GM19468 (cell line): Measurements from ENCODE around the gene CYP2F1.
"Not testable (repeated sequence)": the region's sequence is repeated elsewhere in the genome, so short reads cannot be mapped to it uniquely, and the experiment has no call there.

Experiments
- ATAC-seq: cut with Tn5 transposase; IDR thresholded peaks from one replicate; pipeline ENCODE4 v1.9.1; 2021; ENCODE audit warnings: mild to moderate bottlenecking, moderate library complexity, moderate number of reproducible peaks; ENCODE audit not compliant: unreplicated experiment; ENCODE audit errors: extremely low read depth

The CYP2F1 gene

DNA sequence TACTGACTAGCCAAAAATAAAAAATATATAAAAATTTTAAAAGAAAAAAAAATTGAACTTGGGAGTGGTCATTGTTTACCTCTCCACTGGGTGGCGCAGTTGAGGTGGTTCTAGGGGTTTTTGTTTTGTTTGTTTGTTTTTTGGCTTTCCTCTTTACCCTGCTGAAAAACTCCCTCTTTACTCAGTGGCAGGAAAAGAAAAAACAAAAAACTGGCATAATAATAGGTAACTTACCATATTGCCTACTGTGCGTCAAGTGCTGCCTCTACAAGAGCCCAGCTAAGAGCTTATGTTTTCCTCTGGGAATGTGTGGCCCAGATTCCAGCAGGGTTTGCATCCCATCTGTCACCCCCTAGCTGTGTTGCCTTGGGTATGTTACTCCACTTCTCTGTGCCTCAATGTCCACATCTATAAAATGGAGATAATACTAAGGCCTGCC, 12.6 kb downstream of the CYP2F1 start:
- ATAC-seq: not testable (repeated sequence)

DNA sequence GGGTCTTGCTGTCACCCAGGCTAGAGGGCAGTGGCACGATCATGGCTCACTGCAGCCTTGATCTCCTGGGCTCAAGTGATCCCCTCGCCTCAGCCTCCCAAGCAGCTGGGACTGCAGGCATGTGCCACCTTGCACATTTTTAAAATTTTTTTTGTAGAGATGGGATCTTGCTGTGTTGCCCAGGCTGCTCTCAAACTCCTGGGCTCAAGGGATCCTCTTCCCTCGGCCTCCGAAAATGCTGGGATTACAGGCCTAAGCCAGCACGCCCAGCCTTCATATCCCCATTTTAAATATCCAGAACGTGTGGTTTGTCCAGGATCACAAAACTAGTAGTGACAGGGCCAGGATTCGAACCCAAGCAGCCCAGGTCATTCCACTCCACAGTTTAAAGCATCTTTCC, 13.1 kb downstream of the CYP2F1 start:
- ATAC-seq: not testable (repeated sequence)

DNA sequence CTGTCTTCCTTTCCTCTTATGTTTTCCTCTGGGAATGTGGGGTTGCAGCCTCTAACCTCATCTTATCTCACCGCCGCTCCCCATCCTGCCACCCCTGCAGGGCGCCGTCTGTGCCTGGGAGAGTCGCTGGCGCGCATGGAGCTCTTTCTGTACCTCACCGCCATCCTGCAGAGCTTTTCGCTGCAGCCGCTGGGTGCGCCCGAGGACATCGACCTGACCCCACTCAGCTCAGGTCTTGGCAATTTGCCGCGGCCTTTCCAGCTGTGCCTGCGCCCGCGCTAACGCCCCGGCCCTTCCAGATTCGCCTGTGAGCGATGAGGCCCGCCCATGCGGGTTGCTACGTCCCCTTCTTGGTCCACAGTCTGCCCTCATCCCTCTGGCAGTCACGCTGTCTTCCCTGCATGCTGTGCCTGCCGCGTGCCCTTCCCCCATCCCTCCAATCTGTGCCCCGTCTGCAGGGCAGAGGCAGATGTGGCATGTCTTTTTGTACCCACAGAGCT, 13.6 kb downstream of the CYP2F1 start:
- not testable (repeated sequence) for ATAC-seq

DNA sequence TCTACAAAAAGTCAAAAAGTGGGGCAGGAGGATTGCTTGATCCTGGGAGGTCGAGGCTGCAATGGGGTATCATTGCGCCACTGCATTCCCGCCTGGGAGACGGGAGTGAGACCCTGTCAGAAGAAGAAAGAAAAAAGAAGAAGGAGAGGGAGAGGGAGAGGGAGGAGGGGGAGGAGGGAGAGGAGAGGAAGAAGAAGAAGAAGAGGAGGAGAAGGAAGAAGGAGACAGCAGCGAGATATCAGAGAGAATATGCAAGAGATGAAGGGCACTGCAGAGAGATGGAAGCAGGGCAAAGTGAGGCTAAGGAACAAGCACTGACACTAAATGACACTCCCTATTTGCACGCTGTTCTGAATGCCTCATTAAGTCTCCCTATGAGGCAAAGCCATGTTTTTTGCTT, 14.5 kb downstream of the CYP2F1 start:
- no peak for ATAC-seq

DNA sequence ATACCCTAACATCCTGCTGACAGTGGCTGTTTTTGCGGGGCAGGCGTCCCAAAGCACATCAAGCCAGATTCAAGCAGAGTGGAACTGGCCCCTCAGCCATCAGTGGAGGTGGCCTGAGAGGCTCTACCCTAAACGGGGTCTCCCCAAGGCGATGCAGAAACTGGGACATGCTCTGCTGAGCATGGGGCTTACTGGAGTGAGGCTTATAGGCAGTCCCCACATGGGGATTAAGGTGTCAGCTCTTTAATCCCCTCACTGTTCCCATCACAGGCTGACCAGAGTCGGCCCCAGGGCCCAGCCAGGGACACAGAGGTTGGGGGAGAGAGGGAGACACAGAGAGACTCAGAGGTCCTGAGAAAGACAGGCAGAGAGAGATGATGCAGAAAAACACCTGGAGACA, 17.0 kb downstream of the CYP2F1 start:
- ATAC-seq: no peak

DNA sequence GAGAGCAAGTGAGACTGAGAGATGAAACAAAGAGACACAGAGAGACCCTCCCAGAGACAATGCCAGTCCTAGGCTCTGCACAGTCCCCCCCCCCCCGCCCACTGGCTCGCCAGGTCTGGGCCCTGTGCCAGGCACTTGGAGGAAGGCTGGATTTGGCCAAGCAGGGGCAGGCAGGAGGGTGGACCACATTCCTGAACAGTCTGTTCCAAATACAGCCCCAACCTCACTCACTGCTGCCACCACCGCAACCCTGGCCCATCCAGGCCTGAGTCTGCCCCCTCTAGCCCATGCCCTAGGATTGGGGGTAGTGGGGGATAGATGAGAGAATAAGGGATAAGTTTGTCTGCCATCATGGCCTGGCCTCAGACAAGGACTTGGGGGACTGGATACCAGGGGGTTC, 19.0 kb downstream of the CYP2F1 start:
- ATAC-seq: no peak

DNA sequence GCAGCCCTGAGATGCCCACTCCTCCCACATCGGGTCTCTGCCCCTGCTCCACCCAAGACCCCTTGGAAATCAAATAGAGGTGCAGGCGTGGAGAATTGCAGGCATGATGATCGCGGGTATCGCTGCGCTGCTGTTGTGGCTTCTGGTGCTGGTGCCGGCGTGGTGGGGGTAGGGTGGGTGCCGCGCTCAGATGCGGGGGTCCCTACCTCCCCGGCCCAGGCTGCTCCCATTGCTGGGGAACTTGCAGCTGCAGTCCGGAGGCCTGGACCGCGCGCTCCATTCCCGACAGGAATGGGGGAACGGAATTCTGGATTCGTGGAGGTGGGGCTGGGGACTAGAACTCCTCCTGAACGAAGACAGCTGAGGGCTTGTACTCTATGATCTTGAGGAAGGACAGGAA, 20.4 kb downstream of the CYP2F1 start:
- ATAC-seq: no peak

DNA sequence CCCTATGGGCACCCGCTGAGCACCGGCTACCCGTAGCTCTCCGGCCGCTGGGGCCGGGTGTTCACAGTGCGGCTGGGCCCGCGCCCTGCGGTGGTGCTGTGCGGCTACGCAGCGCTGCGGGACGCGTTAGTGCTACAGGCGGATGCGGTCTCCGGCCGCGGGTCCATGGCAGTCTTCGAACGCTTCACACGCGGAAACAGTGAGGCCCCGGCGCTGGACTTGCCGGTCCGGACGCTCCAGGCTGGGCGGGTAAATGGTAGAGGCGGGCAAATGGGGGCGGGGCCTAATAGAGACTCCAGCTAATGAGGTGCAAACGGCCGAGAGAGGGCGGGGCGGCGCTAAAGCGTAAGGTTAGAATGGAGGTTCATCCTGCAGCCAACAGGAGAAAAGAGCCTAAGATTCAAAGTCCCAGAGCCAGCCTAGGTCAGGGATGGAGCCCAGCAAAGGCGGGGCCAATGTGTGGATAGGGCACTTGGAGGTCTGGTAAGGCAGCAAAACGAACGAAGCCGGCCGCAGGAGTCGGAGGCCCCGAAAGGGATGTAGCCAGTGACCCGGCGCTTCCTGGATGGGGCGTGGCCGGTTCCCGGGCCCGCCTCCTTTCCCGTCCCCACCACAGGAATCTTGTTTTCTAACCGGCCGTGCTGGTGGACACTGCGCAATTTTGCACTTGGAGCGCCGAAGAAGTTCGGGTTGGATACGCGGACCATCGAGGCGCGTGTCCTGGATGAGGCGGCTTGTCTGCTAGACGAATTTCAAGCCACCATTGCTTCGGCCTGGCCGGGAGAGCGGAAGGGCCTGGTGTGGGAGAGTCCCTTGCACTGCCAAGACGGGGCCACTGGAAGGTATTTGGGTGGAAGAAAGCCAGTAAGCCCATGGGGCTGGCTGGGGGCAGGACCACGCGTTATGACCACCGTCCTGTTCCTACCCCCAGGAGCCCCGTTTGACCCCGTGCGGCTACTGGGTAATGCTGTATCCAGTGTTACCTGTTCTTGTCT, 21.5 kb downstream of the CYP2F1 start:
- not testable (repeated sequence) for ATAC-seq

DNA sequence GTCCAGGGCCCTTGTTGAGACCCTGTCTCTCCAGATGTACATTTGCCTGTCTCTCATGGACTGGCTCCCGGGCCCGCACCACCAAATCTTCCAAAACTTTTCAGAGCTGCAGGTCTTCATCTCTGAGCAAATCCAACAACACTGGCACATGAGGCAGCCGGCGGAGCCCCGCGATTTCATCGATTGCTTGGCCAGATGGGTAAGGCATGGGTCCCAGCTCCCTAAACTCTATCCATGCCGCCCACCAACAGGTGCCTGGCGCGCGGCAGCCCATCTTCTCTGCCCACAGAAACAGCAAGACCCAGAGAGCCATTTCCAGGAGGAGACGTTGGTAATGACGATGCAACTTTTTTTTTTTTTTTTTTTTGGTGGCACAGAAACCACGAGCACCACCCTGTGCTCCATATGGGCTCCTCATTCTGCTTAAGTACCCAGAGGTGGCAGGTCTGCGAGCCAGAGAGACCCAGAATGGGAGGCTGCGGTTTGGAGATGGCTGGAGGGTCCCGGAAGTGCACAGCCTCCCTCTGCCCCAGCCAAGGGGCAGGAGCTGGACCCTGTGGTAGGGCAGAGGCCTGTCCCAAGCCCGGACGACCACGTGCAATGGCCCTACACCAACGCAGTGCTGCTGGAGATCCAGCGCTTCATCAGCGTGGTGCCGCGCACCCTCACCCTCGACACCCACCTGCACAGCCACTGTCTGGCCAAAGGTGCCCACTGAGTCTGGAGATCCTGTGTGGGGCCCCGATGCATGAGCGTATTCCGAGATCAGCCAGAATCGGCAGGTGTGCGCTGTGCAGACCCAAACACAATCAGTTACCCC, 22.6 kb downstream of the CYP2F1 start:
- no peak for ATAC-seq

DNA sequence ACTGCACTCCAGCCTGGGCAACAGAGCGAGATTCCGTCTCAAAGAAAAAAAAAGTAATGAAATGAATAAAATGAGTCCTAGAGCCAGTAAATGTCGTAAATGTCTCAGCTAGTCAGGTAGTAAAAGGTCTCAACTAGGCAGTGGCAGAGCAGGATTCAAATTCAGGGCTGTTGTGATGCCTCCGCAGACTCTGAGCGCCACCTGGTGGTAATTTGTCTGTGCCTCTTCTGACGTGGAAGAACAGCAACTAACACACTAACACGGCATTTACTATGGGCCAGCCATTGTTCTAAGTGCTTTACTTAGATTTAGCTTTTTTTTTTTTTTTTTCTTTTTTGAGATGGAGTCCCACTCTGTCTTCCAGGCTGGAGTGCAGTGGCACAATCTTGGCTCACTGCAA, 30.2 kb downstream of the CYP2F1 start:
- ATAC-seq: no peak

DNA sequence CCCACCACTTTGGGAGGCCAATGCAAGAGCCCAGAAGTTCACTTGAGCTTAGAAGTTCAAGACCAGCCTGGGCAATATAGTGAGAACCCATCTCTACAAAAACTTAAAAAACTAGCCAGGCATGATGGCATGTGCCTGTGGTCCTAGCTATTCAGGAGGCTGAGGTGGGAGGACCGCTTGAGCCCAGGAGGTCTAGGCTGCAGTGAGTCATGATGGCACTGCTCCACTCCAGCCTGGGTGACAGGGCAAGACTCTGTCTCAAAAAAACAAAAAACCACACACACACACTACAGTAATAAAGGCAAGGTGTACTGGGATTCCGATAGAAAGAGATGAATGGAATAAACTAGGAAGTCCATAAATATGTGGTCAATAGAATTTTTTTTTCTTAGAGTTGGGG, 35.6 kb downstream of the CYP2F1 start:
- no peak for ATAC-seq

DNA sequence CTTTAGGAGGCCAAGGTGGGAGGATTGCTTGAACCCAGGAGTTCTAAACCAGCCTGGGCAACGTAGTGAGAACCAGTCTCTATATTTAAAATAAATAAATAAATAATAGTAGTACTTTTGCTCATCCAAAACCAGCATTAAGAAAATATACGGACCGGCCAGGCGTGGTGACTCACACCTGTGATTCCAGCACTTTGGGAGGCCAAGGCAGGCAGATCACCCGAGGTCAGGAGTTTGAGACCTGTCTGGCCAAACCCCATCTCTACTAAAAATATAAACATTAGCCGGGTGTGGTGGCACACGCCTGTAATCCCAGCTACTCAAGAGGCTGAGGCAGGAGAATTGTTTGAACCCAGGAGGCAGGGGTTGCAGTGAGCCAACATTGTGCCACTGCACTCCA, 36.8 kb downstream of the CYP2F1 start:
- not testable (repeated sequence) for ATAC-seq

DNA sequence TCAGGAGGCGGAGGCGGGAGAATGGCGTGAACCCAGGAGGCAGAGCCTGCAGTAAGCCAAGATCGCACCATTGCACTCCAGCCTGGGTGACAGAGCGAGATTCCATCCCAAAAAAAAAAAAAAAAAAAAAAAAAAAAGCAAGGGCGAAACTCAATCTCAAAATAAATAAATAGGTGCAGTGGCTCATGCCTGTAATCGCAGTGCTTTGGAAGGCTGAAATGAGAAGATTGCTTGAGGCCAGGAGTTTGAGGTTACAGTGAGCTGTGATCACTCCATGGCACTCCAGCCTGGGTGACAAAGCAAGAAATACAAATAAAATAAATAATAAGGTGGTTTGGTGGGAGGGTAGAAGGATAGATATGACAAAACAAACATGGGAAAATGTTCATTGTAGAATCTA, 39.8 kb downstream of the CYP2F1 start:
- no peak for ATAC-seq

DNA sequence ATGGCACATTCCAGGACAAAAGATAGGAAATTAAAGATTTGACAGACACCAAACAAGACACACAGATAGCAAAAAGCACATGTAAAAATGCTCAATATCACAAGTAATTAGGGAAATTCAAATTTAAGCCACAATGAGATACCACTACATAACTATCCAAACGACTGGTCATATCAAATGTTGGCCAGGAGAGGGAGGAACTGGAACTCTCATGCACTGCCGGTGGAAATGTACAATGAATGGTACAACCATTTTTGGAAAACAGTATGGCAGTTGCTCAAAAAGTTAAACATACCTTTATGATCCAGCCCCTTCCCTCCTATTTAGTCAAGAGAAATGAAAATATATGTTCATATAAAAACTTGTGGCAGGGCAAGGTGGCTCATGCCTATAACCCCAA, 42.0 kb downstream of the CYP2F1 start:
- ATAC-seq: no peak

DNA sequence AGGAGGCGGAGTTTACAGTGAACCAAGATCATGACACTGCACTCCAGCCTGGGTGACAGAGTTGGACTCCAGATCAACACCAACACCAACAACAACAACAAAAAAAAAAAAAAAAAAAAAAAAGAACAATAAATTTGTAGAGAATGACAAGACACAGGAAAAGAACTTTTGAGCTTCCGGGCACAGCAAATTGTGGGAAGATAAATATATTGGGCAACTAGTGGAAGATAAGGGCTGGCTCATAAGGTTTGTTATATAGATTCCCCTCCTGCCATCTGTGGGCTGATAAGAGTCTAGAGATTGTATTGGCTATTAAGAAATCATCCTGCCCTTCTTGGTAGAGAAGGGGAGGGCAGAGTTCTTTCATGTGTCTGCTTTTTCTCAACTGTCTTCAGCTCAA, 45.6 kb downstream of the CYP2F1 start:
- no peak for ATAC-seq

DNA sequence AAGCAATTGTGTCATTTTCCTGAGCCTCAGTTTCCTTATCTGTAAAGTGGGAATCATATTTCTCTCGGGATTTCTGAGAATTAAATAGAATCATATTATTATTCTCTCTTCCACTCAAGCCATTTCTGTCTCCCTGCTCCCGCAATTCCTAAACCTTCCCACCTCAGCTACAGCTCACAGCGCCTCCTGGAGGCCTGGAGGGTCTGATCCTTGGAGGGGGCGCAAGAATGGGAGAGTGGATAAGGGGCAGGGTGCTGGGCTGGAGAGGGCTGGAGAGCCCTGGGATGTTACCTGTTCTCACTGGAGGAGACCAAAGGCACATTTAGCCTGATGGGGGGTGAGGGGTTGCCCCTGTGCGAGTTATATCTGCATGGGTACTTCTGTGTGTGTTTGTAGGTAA, 47.7 kb downstream of the CYP2F1 start:
- ATAC-seq: no peak

DNA sequence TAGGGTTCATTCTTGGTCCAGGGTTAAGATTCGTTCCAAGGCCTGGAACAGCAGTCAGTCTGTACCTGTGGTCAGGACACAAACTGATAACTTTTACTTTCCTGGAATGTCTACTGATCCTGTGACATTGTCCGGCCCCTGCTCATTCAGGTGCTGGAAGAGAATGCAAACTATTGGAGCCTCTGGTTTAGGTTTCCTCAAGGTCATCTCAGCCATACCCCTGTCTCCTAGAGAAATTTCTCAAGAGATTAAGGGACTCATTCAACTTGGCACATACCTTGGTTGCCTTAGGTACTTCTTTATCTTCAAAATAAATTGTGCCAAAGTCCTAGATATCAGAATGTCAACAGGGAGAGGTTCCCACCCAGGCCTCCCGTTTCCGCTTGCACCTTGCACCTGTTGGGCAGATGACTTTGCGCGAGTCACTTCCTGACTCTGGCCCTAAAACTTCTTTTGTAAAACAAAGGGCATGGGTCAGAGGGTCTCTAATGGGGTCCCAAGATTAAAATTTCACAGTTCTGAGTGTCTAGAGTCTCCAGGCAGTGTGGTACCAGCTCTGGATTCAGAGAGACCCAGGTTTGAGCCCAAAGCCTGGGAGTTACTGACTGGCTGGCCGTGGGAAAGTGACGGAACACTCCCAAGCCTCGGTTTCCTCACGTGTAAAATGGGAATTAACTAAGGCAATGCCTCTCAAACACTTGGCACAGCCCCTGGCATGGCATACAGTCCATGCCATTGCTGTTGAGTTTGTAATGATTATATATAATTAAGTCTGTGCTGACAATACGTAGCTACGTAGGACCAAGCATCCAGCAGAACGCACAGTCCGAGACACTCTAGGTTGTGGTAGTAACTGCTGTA, 52.9 kb downstream of the CYP2F1 start:
- ATAC-seq: no peak

DNA sequence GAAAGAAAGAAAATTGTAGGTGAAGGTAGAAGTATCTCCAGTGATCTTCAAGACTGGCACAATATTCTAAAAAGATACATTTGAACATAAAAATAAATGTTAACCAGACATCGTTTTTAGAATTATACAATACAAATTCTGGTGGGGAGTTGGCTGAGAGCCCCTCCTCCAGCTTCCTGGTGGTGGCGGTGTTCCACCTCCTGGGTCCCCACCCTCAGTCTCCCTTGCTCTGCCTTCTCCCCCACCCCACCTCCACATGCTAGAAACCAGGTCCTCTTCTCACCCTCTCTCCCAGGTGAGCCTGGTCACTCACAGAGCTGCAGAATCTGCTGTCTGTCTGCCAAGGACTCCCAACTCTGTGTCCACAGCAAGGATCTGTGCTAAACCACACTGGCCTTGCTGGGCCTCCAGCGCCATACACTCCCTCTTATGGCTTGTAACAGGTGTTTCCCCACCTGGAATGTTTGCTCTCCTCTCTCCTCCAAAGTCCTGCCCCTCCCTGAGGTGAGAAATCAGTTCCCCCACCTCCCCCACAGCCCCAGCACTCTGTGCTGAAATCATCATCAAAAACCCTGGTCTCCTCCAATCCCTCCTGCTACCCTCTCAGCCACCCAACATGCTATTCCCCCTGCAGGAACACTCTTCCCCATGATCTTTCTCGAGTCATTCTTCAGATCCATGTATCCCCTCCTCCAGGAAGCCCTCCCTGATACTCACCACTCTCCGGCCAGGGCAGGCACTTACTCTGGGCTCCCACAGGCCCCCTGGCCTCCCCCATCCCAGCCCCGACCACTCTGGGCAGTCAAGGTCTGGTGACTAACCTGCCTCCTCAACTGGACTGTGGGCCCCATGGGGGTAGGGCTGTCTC, 58.3 kb downstream of the CYP2F1 start:
- ATAC-seq: no peak

DNA sequence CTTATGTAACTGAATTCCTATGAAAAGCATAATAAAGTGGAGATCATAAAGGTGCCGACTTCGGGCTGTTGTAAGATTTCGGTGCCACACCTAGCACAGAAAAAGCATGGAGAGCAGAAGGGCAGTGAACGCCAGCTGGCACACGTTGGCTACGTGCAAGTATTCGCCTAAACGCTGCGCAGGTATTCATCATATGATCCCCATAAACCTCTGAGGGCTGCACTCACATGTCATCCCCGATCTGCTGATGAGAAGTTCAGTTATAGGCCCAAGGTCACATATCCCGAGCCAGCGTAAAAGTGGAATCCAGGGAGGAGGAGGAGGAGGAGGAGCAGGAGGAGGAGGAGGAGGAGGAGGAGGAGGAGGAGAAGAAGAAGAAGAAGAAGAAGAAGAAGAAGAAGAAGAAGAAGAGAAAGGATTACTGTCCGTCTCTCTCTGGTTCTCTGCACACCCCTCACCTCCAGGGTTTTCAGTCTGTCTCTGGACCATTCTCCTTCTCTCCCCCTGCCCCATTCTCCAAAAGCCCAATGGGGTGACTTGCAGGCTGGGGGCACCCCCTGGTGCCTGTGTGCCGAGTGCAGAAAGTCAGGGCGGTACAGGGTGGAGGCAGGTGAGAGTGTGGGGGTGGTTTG, 60.2 kb downstream of the CYP2F1 start:
- no peak for ATAC-seq
